Tracheal epithelial cell (primary cell): ENCODE measurements around the gene YIPF7. TPM values are rescaled to one million over a fixed set of nuclear protein-coding genes. Genes with fewer than 3 reads are reported as not detected.

ENCODE experiments used
- total RNA-seq: library from RNA; depleted of rRNA; stranded (reverse); fragments of >200 nt; gene quantifications from 2 replicates; pipeline ENCODE4 v1.2.1, GENCODE V29; 2014

Gene YIPF7
- not detected in 2 replicates for total RNA-seq

GRCh38 chr4:44651425-44651824, at the start of gene YIPF7:
YIPF7 (minus strand) TSS chr4:44651625; CDS start chr4:44650100, 1,525 bp downstream.

DNA sequence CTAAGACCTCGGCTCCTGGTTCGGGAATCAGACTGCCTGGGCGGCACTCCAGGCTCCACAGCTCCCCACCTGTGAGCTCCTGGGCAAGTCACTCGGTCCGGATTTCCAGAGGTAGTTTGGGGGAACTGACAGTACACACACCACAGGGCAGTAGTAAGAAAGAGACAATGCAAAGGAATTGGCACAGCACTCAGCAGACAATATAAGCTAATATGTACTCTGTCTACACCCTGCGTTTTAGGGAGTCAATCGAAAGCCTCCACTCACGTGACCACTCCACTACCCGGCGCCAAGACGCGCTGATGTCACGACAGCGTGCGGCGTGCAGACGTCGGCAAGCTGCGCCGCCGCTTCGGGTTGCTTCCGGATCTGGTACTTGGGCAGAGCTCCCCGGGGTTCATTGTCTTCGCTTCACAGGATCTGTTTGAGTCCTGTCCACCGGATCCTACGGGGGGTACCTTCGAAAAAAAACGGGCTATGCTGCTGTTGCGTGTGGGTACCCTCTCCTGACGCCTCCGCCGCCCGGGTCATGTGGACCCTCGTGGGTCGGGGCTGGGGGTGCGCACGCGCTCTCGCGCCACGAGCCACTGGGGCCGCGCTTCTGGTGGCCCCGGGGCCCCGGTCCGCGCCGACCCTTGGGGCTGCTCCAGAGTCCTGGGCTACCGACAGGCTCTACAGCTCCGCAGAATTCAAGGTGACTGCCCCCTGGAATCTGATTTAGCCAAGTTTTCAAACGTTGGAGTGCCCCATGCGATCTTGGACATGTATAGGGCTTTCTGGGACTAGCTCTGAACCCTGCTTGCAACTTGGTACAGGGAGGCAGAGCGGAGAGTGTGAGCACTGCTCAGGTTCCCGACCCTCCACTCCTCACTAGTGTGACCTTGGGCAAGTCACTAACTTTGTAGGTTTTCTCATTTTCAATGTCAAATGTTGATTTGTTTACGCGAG, 26.9 kb upstream of the YIPF7 start, which contains the start of gene GUF1:
Gene GUF1, plus strand, starts transcription at position 327 of the 948 bp plus-strand sequence. Its CDS starts 203 bp downstream, at position 530.

Other genes starting within 250 kb of the YIPF7 start
- not detected in 2 replicates for gene KCTD8, start 202.8 kb downstream of the YIPF7 start, total RNA-seq
- gene GUF1, start 26.8 kb upstream of the YIPF7 start, total RNA-seq, result 13.9 and 15.4 TPM in 2 replicates
- gene GNPDA2, start 74.9 kb upstream of the YIPF7 start, total RNA-seq, result 9.6 and 11.1 TPM in 2 replicates